K562 (cell line): ENCODE measurements around the gene PLPPR2. TPM values are rescaled to one million over a fixed set of nuclear protein-coding genes. Genes with fewer than 3 reads are reported as not detected.

Experiments
- ARNT ChIP-seq, 2 experiments: fragments of 450-650 bp; IDR thresholded peaks; 2 replicates each; pipeline ENCODE4 v1.6.1; 2016; ENCODE audit warnings: mild to moderate bottlenecking in 1 of 2
- BRD4 ChIP-seq: fragments of 200-600 bp; sonication (generic); IDR thresholded peaks from 2 replicates; pipeline ENCODE4 v1.6.1; 2017; ENCODE audit warnings: inconsistent platforms
- CCNT2 ChIP-seq: IDR thresholded peaks from 2 replicates; pipeline ENCODE4 v1.6.1; 2011; ENCODE audit warnings: borderline replicate concordance, low read depth, mild to moderate bottlenecking, moderate library complexity, mixed read lengths, low read length; ENCODE audit not compliant: insufficient read length; ENCODE audit errors: extremely low read depth
- CHD2 ChIP-seq: IDR thresholded peaks from 2 replicates; pipeline ENCODE4 v1.6.1; 2011; ENCODE audit warnings: low read depth, low read length
- ELF2 ChIP-seq: fragments of 250-450 bp; sonication (Bioruptor Pico); IDR thresholded peaks from 2 replicates; pipeline ENCODE4 v1.5.0; 2021; ENCODE audit warnings: mild to moderate bottlenecking
- FOXK1 ChIP-seq: sonication (generic); formaldehyde crosslinking; IDR thresholded peaks from 2 replicates; pipeline ENCODE4 v1.8.0; 2022; ENCODE audit warnings: missing genetic modification reagents, mild to moderate bottlenecking, borderline replicate concordance
- MCM7 ChIP-seq, 2 experiments: fragments of 450-650 bp; IDR thresholded peaks; 2 replicates each; pipeline ENCODE4 v1.6.1; 2016 to 2018
- MED1 ChIP-seq: sonication (generic); formaldehyde crosslinking; IDR thresholded peaks from 2 replicates; pipeline ENCODE4 v1.8.1; 2023; ENCODE audit warnings: missing genetic modification reagents, borderline replicate concordance
- PHF20 ChIP-seq: fragments of 450-650 bp; IDR thresholded peaks from 2 replicates; pipeline ENCODE4 v1.6.1; 2018; ENCODE audit not compliant: partially characterized antibody
- PHF21A ChIP-seq: fragments of 450-650 bp; IDR thresholded peaks from 2 replicates; pipeline ENCODE4 v1.6.1; 2017; ENCODE audit warnings: low read depth, borderline replicate concordance
- PTBP1 ChIP-seq: fragments of 200-400 bp; formaldehyde crosslinking; IDR thresholded peaks from 2 replicates; pipeline ENCODE4 v1.6.1; 2017; ENCODE audit warnings: low read depth, low read length
- SIN3B ChIP-seq: fragments of 450-650 bp; IDR thresholded peaks from 2 replicates; pipeline ENCODE4 v1.6.1; 2017; ENCODE audit warnings: low read depth, mild to moderate bottlenecking, moderate library complexity
- TCF3 ChIP-seq: sonication (generic); formaldehyde crosslinking; IDR thresholded peaks from 2 replicates; pipeline ENCODE4 v1.4.0; 2020; ENCODE audit warnings: mild to moderate bottlenecking, missing genetic modification reagents
- TRIM24 ChIP-seq, 2 experiments: fragments of 450-650 bp; IDR thresholded peaks; 2 replicates each; pipeline ENCODE4 v1.6.1; 2016
- XRCC4 ChIP-seq: IDR thresholded peaks from one replicate; pipeline ENCODE4 v1.6.1; 2011; ENCODE audit not compliant: insufficient read depth, insufficient read length; ENCODE audit errors: extremely low read depth
- ZBTB12 ChIP-seq: fragments of 250-450 bp; sonication (Bioruptor Pico); IDR thresholded peaks from 2 replicates; pipeline ENCODE4 v1.4.0; 2020
- ZC3H8 ChIP-seq: fragments of 450-650 bp; IDR thresholded peaks from 2 replicates; pipeline ENCODE4 v1.6.1; 2017
- ZNF263 ChIP-seq: sonication (generic); formaldehyde crosslinking; IDR thresholded peaks from 2 replicates; pipeline ENCODE4 v1.8.0; 2022; ENCODE audit warnings: mild to moderate bottlenecking, missing genetic modification reagents, borderline replicate concordance
- ZNF583 ChIP-seq: fragments of 250-450 bp; sonication (Bioruptor Pico); IDR thresholded peaks from 2 replicates; pipeline ENCODE4 v1.4.0; 2020
- ZNF699 ChIP-seq: fragments of 250-450 bp; sonication (Bioruptor Pico); IDR thresholded peaks from 2 replicates; pipeline ENCODE4 v1.8.0; 2021; ENCODE audit warnings: mild to moderate bottlenecking, moderate library complexity; ENCODE audit not compliant: insufficient replicate concordance
- ZNF766 ChIP-seq: fragments of 200-800 bp; sonication (Bioruptor generic); conservative IDR thresholded peaks from 2 replicates; pipeline ENCODE4 v1.6.1; 2016; ENCODE audit warnings: missing genetic modification characterization, missing compliant biosample characterization
- ZZZ3 ChIP-seq: fragments of 450-650 bp; IDR thresholded peaks from 2 replicates; pipeline ENCODE4 v1.6.1; 2016; ENCODE audit warnings: antibody characterized with exemption, mild to moderate bottlenecking, moderate library complexity
- polyA plus RNA-seq, 8 experiments: library from polyadenylated mRNA; depleted of rRNA in 4 of 8; stranded (reverse) in 5 of 8; unstranded in 3 of 8; fragments of >200 nt; fragmentation: Nextera tagmentation in 2 of 8; fragmentation: Illumina TruSeq in 1 of 8; extraction: Ambion mirVana in 2 of 8; extraction: Trizol in 1 of 8; gene quantifications; 2 replicates each; pipeline versions ENCODE4 v1.2.1 to v1.2.3, GENCODE V29; 2011 to 2014; ENCODE audit warnings: inconsistent platforms in 1 of 8, missing spikeins in 1 of 8
- total RNA-seq, 7 experiments: library from RNA; depleted of rRNA in 6 of 7; stranded (reverse); fragments of >200 nt in 6 of 7; fragmentation: Illumina TruSeq in 2 of 7; extraction: Trizol in 2 of 7; gene quantifications; 2 replicates each; pipeline versions ENCODE4 v1.2.1 to v1.2.3, GENCODE V29; 2011 to 2021; ENCODE audit warnings: low replicate concordance in 1 of 7
- TF ChIP-seq, protein P1 (sequence below): fragments of 450-650 bp; formaldehyde crosslinking; IDR thresholded peaks from 2 replicates; pipeline ENCODE4 v1.4.0; 2022; ENCODE audit warnings: missing genetic modification characterization
- TF ChIP-seq, protein P2 (sequence below): fragments of 250-450 bp; sonication (Bioruptor Pico); IDR thresholded peaks from 2 replicates; pipeline ENCODE4 v1.9.0; 2021; ENCODE audit warnings: mild to moderate bottlenecking
- TF ChIP-seq, protein P3 (sequence below): fragments of 250-450 bp; sonication (Bioruptor Pico); IDR thresholded peaks from 2 replicates; pipeline ENCODE4 v1.4.0; 2020; ENCODE audit warnings: mild to moderate bottlenecking, moderate library complexity

The PLPPR2 gene
- total and polyA plus RNA-seq, 9 of the 15 experiments (the other 6 are each of a cell fraction or from before 2014, with no cell fraction given): 0.49 to 15.9 (median 3.4) TPM

GRCh38 chr19:11346104-11346940, 8.9 kb upstream of the PLPPR2 start, which contains the start of the genes CCDC159 and TMEM205 (continued):
- TF ChIP-seq XRCC4 (no peak), MCM7 (IDR thresholded peaks at IDR 0.05) (no peak), PHF20 (no peak), BRD4 (no peak), ZNF583 (no peak), ZNF263 (CRISPR knock-in tag) (no peak), TCF3 (0 out of 2 replicates have a peak, but pooled peaks have one; percentile 4), TRIM24 (IDR thresholded peaks at IDR 0.05) (no peak), ZC3H8 (no peak), ZZZ3 (no peak), ZBTB12 (CRISPR knock-in tag) (no peak), CHD2 (peak; percentile 76), ZNF766 (CRISPR knock-in tag) (no peak), ARNT (IDR thresholded peaks at IDR 0.05) (no peak), SIN3B (no peak), ZNF699 (no peak), FOXK1 (no peak), PTBP1 (no peak), ELF2 (peak; percentile 66), PHF21A (peak; percentile 16; the same call in 1 of the 2 replicates), CCNT2 (no peak), MED1 (CRISPR knock-in tag) (no peak)
- TF ChIP-seq, protein P1, sequence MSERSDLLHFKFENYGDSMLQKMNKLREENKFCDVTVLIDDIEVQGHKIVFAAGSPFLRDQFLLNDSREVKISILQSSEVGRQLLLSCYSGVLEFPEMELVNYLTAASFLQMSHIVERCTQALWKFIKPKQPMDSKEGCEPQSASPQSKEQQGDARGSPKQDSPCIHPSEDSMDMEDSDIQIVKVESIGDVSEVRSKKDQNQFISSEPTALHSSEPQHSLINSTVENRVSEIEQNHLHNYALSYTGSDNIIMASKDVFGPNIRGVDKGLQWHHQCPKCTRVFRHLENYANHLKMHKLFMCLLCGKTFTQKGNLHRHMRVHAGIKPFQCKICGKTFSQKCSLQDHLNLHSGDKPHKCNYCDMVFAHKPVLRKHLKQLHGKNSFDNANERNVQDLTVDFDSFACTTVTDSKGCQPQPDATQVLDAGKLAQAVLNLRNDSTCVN (CRISPR knock-in tag): no peak
- TF ChIP-seq, protein P2, sequence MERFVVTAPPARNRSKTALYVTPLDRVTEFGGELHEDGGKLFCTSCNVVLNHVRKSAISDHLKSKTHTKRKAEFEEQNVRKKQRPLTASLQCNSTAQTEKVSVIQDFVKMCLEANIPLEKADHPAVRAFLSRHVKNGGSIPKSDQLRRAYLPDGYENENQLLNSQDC (CRISPR knock-in tag): no peak
- TF ChIP-seq, protein P3, sequence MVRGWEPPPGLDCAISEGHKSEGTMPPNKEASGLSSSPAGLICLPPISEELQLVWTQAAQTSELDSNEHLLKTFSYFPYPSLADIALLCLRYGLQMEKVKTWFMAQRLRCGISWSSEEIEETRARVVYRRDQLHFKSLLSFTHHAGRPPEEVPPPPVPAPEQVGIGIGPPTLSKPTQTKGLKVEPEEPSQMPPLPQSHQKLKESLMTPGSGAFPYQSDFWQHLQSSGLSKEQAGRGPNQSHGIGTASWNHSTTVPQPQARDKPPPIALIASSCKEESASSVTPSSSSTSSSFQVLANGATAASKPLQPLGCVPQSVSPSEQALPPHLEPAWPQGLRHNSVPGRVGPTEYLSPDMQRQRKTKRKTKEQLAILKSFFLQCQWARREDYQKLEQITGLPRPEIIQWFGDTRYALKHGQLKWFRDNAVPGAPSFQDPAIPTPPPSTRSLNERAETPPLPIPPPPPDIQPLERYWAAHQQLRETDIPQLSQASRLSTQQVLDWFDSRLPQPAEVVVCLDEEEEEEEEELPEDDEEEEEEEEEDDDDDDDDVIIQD: no peak
